T follicular helper cell (primary cell): ENCODE results near the gene FBXW8.

Source experiments
- DNase-seq: peaks from one replicate; pipeline ENCODE4 v3.0.0-alpha.2; 2020; ENCODE audit warnings: low read depth

Gene FBXW8

DNA sequence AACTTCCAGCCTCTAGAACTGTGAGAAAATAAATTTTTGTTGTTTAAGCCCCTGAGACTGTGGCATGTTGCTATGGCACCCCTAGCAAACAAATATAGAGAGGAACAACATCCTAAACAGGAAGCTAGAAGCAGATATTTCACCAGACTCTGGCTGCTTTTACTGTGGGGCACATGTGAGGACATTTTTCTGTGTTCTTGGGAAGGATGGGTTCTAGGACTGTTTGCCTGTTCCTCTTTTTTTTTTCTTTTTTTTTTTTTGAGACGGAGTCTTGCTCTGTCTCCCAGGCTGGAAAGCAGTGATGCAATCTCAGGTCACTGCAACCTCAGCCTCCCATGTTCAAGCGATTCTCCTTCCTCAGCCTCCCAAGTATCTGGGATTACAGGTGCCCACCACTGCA, 25.3 kb upstream of the FBXW8 start:
- no peak for DNase-seq

- no peak for DNase-seq
These were observed 23.5 kb upstream of the FBXW8 start for GRCh38 chr12:116887244-116887643.

- DNase-seq: no peak
These were observed 22.9 kb upstream of the FBXW8 start for GRCh38 chr12:116887897-116888296.

DNA sequence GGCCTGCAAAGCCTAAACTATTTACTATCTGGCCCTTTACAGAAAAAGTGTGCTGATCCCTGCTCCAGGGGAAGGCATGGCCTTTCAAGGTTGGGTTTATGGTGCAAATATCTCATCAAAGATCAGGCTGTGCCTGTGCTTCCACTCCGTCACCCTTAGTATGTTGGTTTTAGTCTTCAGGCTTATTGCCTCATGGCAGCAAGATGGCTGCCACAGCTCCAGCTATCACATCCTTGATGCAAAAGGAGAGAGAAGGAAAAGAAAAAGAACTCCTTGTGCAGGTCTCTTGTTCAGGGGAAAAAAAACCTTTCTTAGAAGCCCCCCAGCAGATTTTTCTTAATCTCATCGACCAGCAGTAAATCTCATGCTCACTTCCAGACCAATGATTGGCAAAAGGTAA, 20.4 kb upstream of the FBXW8 start:
- DNase-seq: no peak

DNA sequence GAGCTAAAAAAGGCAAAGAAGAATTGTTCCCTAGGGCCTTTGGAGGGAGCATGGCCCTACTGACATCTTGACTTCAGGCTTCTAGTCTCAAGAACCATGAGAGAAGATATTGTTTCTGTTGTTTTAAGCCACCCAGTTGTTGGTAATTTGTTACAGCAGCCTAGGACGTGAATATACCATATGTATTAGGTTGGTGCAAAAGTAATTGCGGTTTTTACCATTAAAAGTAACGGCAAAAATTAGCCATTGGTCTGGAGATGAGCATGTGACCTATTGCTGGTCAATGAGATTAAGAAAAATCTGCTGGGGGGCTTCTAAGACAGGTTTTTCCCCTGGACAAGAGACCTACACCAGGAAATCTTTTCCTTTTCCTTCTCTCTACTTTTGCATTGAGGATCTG, 19.7 kb upstream of the FBXW8 start:
- no peak for DNase-seq

DNA sequence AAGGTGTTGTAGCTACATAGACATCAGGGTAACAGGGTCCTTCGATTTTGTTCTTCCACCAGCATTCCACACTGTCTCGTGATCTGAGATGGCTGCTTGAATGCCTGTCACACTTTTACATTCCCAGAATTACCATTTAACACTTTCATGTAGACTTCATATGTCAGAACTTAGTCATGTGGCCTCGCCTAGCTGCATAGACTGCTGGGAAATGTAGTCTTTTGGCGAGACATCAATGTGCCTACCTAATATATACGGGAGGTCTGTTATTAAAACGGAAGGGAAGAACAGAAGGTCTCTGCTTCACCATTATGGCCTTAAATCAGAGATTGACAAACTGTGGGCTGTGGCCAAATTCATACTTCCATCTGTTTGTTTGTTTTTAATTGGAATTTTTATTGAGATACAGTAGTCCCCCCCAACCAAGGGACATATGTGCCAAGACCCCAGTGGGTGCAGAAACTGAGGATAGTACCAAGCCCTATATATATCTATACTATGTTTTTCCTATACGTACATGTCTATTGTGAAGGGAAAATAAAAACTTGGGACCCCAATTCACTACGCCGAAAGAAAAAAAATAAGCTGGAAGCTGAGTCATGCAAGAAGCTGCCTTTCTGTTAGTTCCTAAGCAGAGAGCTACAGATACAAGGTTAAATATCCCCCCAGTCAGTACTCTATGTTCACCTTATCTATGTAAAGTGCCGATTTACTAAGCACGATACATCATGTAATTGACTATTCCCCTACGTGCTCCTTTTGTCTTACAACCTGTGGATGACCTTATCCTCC, 18.2 kb upstream of the FBXW8 start:
- DNase-seq: no peak

- DNase-seq: no peak
These were observed 15.8 kb upstream of the FBXW8 start for GRCh38 chr12:116894913-116895312.

DNA sequence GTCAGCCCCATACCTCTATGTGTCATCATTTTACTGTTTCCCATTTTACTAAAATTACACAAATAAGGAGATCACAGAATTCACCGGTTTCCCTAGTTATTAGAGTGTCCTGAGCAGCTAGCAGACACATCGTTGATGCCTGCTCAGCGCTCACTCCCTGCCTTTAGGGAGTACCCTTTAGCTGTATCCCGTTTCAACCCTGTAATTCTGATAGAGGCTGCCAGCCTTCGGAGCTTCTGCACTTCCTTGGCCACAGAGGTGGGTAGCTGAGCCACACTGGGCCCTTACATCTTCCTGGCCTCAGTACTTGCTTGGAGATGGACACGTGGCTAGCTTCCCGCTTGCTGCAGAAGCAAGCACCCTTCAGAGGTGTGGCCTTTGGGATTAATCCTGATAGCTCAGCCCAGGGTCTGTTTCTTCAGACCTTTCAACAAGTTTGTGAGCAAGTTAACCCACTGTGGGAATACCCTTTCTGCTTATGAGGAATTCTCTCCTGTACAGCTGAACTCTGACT, 14.3 kb upstream of the FBXW8 start:
- DNase-seq: no peak

- no peak for DNase-seq
These were observed 13.3 kb upstream of the FBXW8 start for GRCh38 chr12:116897476-116897875.

GRCh38 chr12:116898669-116899068, 12.1 kb upstream of the FBXW8 start:
- DNase-seq: no peak

DNA sequence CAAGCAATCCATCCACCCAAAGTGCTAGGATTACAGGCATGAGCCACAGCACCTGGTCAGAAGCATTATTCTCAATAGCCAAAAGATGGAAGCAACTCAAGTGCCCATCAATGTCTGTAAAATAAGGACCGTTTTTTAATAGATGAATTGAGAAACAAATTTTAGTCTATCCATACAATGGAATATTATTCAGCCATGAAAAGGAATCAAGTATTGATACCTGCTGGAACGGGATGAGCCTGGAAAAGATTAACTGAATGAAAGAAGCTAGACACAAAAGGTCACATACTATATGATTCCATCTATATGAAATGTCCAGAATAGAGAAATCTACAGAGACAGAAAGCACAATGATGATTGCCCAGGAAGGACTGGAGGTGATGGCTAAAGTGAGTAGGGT, 9.1 kb upstream of the FBXW8 start:
- DNase-seq: no peak

GRCh38 chr12:116903818-116904217, 6.9 kb upstream of the FBXW8 start:
- no peak for DNase-seq

DNA sequence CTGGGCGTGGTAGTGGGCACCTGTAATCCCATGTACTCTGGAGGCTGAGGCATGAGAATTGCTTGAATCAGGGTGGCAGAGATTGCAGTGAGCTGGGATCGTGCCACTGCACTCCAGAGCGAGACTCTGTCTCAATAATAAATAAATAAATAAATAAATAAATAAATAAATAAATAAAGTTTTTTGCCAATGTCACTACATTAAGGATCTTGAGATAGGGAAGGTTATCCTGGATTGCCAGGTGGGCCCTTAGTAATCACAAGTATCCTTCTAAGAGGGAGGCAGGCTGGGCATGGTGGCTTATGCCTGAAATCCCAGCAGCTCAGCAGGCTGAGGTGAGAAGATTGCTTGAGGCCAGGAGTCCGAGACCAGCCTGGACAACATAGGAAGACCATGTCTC, 4.5 kb upstream of the FBXW8 start:
- no peak for DNase-seq

DNA sequence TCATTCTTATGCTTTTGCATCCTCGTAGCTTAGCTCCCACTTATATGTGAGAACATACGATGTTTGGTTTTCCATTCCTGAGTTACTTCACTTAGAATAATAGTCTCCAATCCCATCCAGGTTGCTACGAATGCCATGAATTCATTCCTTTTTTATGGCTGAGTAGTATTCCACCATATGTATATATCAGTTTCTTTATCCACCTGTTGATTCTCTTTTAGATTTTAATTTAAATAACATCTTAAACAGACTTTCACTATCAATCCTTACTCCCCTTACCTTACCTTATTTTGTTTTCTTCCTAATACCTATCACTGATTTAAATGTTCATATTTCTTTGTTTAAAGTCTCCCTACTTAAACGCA, 488 bp upstream of the FBXW8 start:
- DNase-seq: no peak

- no peak for DNase-seq
These were observed 4.6 kb downstream of the FBXW8 start for GRCh38 chr12:116915326-116915725.

GRCh38 chr12:116916122-116916521, 5.4 kb downstream of the FBXW8 start:
- no peak for DNase-seq

GRCh38 chr12:116916714-116917114, 6.0 kb downstream of the FBXW8 start:
- DNase-seq: no peak

- no peak for DNase-seq
These were observed 7.7 kb downstream of the FBXW8 start for GRCh38 chr12:116918464-116918863.

DNA sequence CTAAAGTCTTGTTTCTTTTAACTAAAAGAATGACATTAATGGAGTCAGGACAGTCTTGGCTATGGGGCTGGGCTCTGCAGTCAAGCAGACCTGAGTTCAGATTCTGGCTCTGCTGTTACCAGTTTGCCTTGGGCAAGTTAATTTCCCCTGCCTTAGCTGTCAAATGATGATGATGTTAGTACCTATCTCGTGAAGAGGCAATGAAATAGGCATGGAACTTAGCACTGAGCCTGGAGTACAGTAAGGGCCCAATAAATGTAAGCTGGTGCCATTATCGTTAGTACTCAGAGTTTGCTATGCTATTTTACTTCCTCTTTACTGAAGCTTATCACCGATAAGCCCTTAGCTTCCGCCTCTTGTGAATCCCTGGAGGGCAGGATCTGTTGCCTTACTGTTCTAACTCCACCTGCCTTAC, 8.5 kb downstream of the FBXW8 start:
- DNase-seq: no peak

- no peak for DNase-seq
These were observed 9.1 kb downstream of the FBXW8 start for GRCh38 chr12:116919706-116920485.

GRCh38 chr12:116920939-116921338, 10.2 kb downstream of the FBXW8 start:
- no peak for DNase-seq

- DNase-seq: no peak
These were observed 11.6 kb downstream of the FBXW8 start for GRCh38 chr12:116922194-116922897.
